ENCODE measurements around the gene LDB3.
A peak's percentile ranks its signal among the peaks of the same experiment; 100 is the strongest.
"Not testable (repeated sequence)": the region's sequence is repeated elsewhere in the genome, so short reads cannot be mapped to it uniquely, and the experiment has no call there.

The LDB3 gene

DNA sequence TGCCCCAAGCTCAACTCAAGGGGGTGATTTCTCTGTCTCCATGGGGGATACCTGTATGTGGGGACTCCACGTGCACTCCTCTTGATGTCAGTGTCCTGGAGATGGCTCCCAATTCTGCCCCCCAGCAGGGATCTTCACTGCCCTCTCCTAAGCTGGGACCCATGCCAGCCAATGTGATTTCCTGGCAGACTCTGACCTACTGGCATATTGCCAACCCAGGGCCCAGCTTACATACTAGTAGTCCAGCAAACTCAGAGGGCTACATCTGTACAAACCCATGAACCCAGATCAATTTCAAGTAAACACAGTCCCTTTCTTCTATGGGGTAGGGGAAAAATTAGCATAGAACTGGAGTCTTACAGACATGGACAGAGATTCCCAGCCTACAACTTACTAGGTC is 61.9 kb downstream of the LDB3 start:
- DNase-seq (ENCODE audit: low read depth) = no peak

DNA sequence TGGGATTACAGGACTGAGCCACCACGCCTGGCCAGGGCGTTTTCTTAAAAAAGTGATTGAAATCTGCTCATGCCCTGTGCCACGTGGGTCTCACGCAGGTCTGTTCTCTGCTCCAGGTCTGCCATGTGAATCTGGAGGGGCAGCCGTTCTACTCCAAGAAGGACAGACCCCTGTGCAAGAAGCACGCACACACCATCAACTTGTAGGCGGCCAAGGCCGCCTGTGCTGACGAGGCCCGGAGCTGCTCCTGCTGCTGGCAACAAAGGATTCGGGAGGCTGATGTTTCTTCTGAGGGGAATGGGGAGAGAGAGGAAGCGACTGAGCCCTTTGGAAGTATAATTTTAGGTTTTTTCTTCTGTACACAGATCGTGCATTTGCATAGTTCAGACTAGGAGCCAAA is 64.5 kb downstream of the LDB3 start:
- no peak for DNase-seq (ENCODE audit: low read depth)

DNA sequence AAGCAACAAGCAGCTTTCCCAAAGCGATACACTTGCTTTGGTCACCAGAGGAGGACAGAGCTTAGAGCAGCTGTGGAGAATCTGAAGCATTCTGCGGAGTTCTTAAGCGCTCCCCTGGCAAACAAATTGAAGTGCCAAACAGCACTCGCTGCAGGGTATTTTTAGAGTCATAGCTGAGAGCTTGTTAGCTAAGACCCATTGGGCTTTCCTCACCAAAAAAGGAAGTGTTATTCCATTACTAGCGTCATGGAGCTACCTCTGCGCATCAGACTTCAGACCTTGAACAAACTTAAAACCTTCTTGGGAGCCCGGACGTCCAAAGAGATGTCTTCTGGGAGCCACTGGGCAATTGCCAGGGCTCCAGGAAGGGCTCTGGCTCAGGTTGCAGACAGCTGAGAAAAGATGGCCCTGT is 65.0 kb downstream of the LDB3 start:
- DNase-seq (ENCODE audit: low read depth) = no peak

GRCh38 chr10:86734207-86734988 is 66.1 kb downstream of the LDB3 start:
- no peak for DNase-seq (ENCODE audit: low read depth)

DNA sequence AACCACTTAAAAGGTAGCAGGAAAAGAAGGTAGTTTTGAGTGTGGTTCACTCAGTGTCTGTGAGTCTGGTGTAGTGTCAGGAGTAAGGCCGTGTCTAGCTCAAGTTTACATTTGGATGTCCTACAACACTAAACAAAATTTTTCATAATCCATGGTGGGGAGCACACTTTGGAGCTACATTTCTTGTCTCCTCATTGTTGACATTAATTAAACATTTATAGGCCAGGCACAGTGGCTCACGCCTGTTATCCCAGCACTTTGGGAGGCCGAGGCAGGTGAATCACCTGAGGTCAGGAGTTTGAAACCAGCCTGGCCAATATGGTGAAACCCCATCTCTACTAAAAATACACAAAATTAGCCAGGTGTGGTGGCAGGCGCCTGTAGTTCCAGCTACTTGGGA is 67.0 kb downstream of the LDB3 start:
- DNase-seq (ENCODE audit: low read depth) = not testable (repeated sequence)

DNA sequence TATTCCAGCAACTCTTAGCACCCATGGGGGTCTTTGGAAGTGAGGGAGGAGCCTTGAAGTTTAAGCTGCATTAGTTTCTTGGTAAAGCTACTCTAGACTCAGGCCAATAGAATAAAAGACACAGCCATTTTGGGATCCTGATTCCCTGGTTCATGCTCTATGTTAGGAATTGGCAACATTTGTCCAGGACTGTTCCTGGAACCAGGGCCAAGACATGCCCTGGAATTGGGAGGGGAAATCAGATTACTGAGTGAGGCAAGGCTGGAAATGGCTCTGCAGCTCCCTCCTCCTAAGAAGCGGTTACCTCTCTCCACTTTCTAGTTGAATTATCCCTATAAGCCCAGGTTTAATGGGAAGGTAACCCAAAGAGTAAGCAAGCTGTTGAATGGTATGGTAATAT is 73.9 kb downstream of the LDB3 start:
- no peak for DNase-seq (ENCODE audit: low read depth)

- no peak for DNase-seq (ENCODE audit: low read depth)
Measured at GRCh38 chr10:86744067-86744725, 75.9 kb downstream of the LDB3 start.

GRCh38 chr10:86747796-86748581 is 79.7 kb downstream of the LDB3 start:
- no peak for DNase-seq (ENCODE audit: low read depth)

DNA sequence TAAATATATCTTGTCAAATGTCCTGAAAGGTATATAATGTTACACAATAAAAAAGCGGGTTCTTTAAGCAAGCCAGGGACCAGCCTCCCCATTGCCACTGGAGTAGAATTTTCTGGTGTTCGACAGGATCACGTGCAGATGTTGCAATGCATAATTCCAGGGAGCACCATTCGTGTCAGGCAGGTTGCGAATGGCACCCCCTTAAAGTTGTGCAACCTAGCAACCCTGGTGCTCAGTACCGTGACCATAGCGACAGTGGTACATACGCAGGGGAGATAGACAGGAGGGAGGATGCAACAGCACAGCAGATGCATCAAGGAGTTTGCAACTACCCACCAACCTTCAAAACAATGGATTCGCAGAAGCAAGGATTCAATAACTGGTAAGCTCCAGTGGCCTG is 81.5 kb downstream of the LDB3 start:
- no peak for DNase-seq (ENCODE audit: low read depth)

DNA sequence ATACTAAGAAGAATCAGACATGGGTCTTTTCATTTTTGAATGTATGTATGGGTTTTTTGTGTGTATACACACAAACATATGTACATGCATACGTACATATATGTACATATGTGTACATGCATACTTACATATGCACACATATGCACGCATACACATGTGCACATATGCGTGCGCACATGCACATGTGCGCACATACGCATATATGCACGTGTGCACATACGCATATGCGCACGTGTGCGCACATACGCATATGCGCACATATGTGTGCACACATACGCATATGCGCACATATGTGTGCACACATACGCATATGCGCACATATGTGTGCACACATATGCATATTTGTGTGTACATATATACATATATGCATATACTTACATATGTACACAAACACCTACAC is 83.2 kb downstream of the LDB3 start:
- no peak for DNase-seq (ENCODE audit: low read depth)

GRCh38 chr10:86752311-86752710 is 84.0 kb downstream of the LDB3 start:
- DNase-seq (ENCODE audit: low read depth) = no peak

GRCh38 chr10:86753051-86753450 is 84.7 kb downstream of the LDB3 start:
- no peak for DNase-seq (ENCODE audit: low read depth)

DNA sequence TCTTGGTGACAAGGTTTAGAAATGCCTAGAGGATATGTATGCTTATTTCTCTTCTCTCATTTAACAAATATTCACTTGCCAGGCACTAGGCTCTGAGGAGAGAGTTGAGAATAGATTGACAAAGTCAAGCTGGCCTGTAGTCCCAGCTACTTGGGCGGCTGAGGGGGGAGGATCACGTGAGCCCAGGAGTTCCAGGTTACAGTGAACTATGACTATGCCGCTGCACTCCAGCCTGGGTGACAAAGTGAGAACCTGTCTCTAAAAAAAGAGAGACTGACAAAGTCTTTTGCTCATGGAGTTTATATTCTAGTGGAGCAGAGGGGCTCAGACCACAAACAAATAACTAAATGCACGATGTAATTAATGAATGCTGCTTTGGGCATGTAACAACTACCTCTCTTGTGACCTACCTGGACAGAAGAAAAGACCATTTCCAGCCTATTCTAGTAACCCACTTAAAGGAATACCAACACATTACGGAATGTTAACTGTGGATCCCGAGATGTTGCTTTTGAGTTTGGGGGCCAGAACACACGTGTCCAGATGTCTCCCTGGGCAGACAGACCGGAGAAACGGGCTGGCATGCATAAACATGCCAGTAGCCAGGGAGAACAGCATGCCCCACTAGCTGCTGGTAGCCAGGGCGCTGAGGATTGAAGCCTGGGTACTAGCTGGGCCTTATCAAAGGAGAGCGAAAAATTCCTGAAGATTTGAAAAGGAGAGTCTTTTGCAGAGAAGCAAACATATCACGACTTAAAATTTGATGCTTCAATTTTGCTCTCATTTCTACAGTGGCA is 85.5 kb downstream of the LDB3 start:
- DNase-seq (ENCODE audit: low read depth) = no peak

- no peak for DNase-seq (ENCODE audit: low read depth)
Measured at GRCh38 chr10:86755454-86755739, 87.1 kb downstream of the LDB3 start.

GRCh38 chr10:86755740-86756510 is 87.6 kb downstream of the LDB3 start:
- peak; percentile 42 for DNase-seq (ENCODE audit: low read depth)

GRCh38 chr10:86756511-86757112 is 88.3 kb downstream of the LDB3 start, which contains the start of gene BMPR1A:
Gene BMPR1A, plus strand, starts transcription at chr10:86756619. Its CDS starts 119,400 bp downstream, at chr10:86876019.
- no peak for DNase-seq (ENCODE audit: low read depth)

GRCh38 chr10:86757113-86757972 is 89.0 kb downstream of the LDB3 start:
- DNase-seq (ENCODE audit: low read depth) = no peak

GRCh38 chr10:86758189-86759072 is 90.1 kb downstream of the LDB3 start:
- no peak for DNase-seq (ENCODE audit: low read depth)

GRCh38 chr10:86759073-86759672 is 90.9 kb downstream of the LDB3 start:
- DNase-seq (ENCODE audit: low read depth) = no peak

All from non-pigmented ciliary epithelial cell (primary cell).